Pons (tissue), 1 donor: ENCODE data around the gene KRTAP9-2.
"Not testable (repeated sequence)": the region's sequence is repeated elsewhere in the genome, so short reads cannot be mapped to it uniquely, and the experiment has no call there.

ENCODE experiments used
- DNase-seq: peaks from one replicate; pipeline ENCODE4 v3.0.0-alpha.2; 2016; ENCODE audit warnings: low spot score

KRTAP9-2 gene, protein sequence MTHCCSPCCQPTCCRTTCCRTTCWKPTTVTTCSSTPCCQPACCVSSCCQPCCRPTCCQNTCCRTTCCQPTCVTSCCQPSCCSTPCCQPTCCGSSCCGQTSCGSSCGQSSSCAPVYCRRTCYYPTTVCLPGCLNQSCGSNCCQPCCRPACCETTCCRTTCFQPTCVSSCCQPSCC

DNA sequence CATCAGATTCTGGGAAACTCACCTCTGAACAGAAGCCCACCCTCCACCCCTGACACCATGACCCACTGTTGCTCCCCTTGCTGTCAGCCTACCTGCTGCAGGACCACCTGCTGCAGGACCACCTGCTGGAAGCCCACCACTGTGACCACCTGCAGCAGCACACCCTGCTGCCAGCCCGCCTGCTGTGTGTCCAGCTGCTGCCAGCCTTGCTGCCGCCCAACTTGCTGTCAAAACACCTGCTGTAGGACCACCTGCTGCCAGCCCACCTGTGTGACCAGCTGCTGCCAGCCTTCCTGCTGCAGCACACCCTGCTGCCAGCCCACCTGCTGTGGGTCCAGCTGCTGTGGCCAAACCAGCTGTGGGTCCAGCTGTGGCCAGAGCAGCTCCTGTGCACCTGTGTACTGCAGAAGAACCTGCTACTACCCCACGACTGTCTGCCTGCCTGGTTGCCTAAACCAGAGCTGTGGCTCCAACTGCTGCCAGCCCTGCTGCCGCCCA lies at the start of gene KRTAP9-2:
Gene KRTAP9-2, plus strand, starts transcription at position 51 of the 498 bp plus-strand sequence. Its CDS starts 7 bp downstream, at position 58.
- DNase-seq: not testable (repeated sequence)

DNA sequence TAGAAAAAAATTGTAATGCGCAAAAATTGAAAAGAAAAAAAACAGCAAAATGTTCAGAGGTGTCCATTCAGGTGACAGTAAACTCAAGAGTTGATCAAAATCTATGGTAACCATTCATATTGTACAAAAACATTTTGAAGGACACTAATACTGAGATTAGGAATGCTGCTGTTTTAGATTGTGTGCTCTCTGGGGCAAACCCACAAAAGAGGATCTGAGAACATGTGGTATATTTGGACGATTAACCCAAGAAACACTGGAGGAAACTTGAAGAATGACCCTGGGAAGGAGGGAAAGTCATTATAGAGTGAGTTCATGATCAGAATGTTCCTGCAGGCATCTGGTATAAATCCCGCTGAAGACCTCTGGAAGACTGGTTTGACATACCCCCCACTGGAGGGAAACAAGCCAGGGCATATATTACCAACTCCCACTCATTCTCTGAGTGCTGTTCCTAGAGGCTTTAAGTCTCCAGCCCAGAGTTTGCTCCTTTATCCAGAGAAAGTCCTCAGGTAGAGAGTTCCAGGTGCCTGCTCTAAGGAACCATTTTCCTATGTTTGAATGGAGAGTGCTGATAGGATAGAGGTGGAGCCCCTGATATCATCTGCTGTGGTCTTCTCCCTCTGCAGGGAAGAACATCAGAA lies 49.6 kb upstream of the KRTAP9-2 start:
- DNase-seq: peak; percentile 4

- no peak for DNase-seq
Observed at GRCh38 chr17:41177727-41178271, 48.6 kb upstream of the KRTAP9-2 start, which contains the start of gene KRTAP4-2. KRTAP4-2 (minus strand) TSS chr17:41178221; CDS start chr17:41178164, 57 bp downstream.

DNA sequence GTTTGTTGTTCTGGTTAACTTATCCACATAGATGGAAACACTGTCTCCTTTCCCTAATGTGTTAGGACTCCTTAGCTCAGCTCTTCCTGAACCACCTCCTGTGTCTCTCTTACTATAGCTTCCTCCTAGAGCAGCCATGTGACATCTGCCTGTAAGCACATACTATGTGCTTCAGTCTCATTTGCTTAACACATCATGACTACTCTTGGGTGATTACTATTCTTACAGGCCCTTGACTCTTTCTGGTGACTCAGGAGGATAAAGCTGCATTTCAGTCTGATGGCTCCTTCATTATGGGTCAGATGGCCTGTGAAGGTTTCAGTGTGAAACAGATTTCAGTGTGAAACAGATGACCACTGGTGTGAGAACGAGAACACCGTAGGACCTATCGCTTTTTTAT lies 48.1 kb upstream of the KRTAP9-2 start:
- DNase-seq: peak; percentile 26

- DNase-seq: no peak
Observed at GRCh38 chr17:41178843-41179616, 47.4 kb upstream of the KRTAP9-2 start.

- no peak for DNase-seq
Observed at GRCh38 chr17:41184480-41184961, 41.9 kb upstream of the KRTAP9-2 start, which contains the start of gene KRTAP4-1. KRTAP4-1 (minus strand) TSS chr17:41184911; CDS start chr17:41184854, 57 bp downstream.

DNA sequence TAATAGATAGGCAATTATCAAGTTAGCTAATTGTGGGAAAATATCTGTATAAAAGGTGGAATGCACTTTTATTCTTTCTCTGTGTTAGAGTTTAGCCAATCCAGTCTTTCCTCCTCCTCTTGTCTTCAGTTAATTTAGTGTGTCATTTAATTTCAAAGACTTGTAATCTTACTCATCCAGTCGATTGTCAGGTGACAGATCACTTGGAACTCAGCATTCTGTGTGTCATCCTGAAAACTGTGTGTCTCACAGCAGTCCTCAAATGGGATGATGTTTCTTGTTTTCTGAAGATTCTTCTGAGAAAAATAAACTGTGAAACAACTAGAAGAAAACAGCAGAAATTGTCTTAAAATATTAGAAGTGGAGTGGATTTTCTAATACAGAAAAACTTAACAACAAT lies 41.4 kb upstream of the KRTAP9-2 start:
- no peak for DNase-seq

DNA sequence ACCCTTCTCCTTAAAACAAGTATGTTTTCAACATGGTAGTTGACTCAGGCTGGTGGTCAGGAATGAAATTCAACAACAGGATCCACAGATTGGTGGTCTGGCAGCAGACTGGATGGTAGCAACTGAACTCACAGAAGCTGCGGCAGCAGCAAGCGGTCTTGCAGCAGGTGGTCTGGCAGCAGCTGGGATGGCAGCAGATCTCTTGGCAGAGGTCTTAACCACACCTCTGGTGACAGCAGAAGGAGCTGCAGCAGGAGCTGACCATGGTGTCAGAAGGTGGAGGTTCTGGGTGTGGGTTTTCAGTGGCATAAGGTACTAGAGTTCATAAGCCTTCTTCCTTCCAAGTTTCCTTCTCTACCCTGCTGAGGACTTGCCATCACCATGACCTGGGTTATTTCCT lies 39.6 kb upstream of the KRTAP9-2 start:
- no peak for DNase-seq

GRCh38 chr17:41189837-41190318 lies 36.6 kb upstream of the KRTAP9-2 start, which contains the start of gene KRTAP9-1:
KRTAP9-1 (plus strand) TSS chr17:41189887; CDS start chr17:41189887, 0 bp downstream.
- DNase-seq: not testable (repeated sequence)

DNA sequence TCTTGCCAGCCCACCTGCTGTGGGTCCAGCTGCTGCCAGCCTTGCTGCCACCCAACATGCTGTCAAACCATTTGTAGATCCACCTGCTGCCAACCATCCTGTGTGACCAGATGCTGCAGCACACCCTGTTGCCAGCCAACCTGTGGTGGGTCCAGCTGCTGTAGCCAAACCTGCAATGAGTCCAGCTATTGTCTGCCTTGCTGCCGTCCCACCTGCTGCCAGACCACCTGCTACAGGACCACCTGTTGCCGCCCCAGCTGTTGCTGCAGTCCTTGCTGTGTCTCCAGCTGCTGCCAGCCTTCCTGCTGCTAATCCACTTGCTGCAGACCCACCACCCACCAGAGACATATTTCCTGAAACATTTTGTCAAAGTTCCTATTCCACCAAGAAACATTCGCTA lies 36.1 kb upstream of the KRTAP9-2 start:
- no peak for DNase-seq

DNA sequence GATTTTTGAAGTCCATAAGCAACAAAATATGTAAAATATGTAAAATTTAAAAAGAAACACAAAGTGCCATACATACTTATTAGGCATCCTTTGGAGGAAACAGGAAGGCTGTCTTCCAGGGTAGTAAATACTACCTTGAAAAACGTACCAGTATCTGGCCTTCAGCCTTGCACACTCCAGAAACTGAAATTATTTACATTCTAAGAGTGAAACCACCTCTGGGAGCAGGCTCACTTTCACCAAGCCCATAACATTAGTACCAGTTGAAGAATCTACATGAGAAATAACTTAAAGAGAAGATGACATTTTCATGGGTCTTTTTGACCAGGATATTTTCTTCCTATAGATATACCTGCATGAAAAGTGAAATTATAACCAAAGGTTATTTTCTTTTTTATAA lies 30.4 kb upstream of the KRTAP9-2 start:
- DNase-seq: no peak

GRCh38 chr17:41199421-41200078 lies 26.9 kb upstream of the KRTAP9-2 start:
- DNase-seq: no peak

- no peak for DNase-seq
Observed at GRCh38 chr17:41211845-41212466, 14.5 kb upstream of the KRTAP9-2 start.

DNA sequence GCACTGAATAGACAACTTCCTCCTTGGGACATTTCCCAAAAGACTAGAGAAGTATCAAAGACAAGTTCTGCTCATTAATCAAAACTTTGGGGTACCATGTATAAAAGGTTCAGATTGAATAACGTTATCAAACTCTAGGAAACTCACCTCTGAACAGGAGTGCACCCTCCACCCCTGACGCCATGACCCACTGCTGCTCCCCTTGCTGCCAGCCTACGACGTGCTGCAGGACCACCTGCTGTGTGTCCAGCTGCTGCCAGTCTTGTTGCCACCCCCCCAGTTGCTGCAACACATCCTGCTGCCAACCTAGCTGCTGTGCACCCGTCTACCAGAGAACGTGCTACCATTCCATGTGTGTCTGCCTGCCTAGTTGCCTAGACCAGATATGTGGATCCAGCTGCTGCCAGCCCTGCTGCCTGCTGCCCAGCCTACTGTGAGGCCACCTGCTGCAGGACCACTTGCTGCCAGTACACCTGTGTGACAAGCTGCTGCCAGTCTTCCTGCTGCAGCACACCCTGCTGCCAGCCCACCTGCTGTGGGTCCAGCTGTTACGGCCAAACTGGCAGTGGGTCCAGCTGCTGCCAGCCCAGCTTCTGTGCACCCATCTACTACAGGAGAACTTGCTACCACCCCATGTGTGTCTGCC lies 13.8 kb upstream of the KRTAP9-2 start:
- DNase-seq: no peak

DNA sequence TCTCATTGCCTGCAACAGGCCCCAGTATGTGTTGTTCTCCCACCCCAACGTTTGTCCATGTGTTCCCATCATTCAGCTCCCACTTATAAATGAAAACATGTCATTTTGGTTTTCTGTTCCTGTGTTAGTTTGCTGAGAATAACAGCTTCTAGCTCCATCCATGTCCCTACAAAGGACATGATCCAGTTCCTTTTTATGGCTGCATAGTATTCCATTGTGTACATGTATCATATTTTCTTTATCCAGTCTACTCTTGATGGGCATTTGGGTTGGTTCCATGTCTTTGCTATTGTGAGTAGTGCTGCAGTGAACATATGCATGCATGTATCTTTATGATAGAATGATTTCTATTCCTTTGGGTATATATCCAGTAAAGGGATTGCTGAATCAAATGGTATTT lies 10.8 kb upstream of the KRTAP9-2 start:
- DNase-seq: no peak

DNA sequence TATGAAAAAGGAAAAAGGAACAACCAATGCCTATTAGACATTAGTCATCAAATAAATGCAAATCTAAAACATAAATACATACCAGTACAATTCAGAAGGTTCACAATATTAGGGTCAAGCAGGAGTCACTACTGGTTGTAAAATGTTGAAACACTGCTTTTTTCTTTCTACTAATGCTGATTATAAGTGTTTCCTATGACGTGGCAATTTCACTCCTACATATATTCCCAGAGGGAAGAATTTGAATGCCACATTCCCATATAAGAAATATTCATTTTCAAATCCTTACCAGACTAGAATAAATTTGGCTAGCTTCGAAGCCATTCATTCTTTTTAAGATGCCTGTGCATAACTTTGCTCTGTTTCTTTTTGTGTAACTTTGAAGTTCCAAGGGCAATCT lies 2.6 kb upstream of the KRTAP9-2 start:
- no peak for DNase-seq

- no peak for DNase-seq
Observed at GRCh38 chr17:41226051-41226450, 397 bp upstream of the KRTAP9-2 start.

GRCh38 chr17:41230094-41230493 lies 3.6 kb downstream of the KRTAP9-2 start:
- DNase-seq: no peak

- no peak for DNase-seq
Observed at GRCh38 chr17:41231731-41232130, 5.3 kb downstream of the KRTAP9-2 start.

GRCh38 chr17:41232399-41233105 lies 6.1 kb downstream of the KRTAP9-2 start, which contains the start of gene KRTAP9-3:
KRTAP9-3 (plus strand) TSS chr17:41232449; CDS start chr17:41232502, 53 bp downstream.
- not testable (repeated sequence) for DNase-seq
